GM21367 (cell line): ENCODE data around the gene ACADS.
"Not testable (repeated sequence)": the region's sequence is repeated elsewhere in the genome, so short reads cannot be mapped to it uniquely, and the experiment has no call there.

Experiments used
- ATAC-seq: cut with Tn5 transposase; IDR thresholded peaks from one replicate; pipeline ENCODE4 v1.9.1; 2021; ENCODE audit not compliant: unreplicated experiment

Gene ACADS

DNA sequence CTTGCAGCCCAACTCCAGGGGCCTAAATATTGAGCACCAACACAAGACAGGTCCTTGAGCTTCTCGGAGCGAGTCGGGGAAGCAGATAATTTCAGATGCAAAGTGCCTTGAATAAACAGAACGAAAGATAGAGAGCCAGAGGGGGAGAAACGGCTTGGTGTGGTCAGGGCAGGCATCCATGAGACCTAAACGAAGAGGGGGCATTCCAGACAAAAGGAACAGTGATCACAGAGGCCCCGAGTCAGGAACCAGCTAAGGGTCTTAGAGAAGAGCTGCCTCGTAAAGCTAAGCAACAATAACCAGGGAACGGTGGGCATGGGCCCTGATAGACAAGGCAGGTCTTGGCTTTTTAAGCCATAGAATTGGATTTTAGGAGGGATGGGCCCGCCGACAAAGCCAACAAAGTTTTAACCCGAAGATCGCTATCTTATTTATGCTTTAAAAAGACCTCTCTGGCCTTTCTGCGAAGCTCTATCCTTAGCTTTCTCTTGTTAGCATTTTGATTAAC lies 421 bp upstream of the ACADS start:
- ATAC-seq, result no peak

- no peak for ATAC-seq
These were observed 826 bp downstream of the ACADS start for GRCh38 chr12:120726510-120726793.

- ATAC-seq, result no peak
These were observed 1.3 kb downstream of the ACADS start for GRCh38 chr12:120726961-120727360.

DNA sequence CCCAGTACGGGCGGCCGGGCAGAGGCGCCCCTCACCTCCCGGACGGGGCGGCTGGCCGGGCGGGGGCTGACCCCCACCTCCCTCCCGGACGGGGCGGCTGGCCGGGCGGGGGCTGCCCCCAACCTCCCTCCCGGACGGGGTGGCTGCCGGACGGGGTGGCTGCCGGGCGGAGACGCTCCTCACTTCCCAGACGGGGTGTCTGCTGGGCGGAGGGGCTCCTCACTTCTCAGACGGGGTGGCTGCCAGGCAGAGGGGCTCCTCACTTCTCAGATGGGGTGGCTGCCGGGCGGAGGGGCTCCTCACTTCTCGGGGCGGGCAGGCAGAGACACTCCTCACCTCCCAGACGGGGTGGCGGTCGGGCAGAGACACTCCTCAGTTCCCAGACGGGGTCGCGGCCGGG lies 6.6 kb downstream of the ACADS start:
- ATAC-seq, result not testable (repeated sequence)

DNA sequence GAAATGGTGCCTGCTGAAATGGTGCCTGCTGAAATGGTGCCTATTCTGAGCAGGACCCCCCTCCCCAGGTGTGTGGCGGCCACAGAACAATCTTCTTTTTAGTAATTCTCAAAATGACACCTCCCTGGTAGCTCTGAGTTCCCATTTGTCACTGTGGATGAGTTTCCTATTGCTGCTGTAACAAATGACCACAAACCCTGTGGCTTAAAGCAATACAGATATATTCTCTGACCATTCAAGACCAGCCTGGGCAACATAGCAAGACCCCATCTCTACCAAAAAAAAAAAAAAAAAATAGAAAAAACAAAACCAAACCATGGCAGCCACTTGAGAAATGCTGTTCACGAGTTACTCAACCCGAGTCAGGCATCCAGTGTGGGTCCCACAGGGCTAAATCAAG lies 7.9 kb downstream of the ACADS start:
- ATAC-seq, result no peak

- no peak for ATAC-seq
These were observed 8.6 kb downstream of the ACADS start for GRCh38 chr12:120734210-120734609.

GRCh38 chr12:120735181-120735580 lies 9.6 kb downstream of the ACADS start:
- ATAC-seq, result no peak

GRCh38 chr12:120736404-120737331 lies 11.0 kb downstream of the ACADS start:
- ATAC-seq, result no peak

DNA sequence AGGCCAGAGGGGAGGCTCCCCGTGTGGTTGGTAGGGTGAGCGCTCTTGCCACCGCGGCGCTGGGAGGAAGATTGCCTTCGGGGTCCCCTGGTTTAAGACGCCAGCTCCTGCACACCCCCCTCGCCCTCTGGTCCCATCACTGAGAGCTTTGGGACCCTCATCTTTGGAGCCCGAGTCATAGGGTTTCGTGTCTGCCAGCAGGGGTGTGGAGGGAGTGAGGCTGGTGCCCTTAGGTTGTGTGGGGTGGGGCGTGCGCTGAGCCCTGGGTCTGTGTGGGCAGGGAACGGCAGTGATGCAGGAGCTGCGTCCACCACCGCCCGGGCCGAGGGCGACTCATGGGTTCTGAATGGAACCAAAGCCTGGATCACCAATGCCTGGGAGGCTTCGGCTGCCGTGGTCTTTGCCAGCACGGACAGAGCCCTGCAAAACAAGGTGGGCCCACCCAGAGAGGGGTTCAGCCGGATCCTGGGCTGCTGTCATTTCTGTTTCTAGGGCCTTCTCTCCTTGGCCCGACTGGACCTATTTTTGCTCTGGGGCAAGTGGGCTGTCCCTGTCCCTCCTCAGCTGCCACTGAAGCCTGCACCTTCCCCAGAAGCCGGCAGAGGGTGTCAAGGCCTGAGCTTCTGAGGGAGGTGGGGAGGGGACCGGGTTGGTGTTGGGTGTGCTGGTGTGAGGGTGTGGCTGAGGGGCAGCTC lies 12.1 kb downstream of the ACADS start:
- ATAC-seq, result no peak

DNA sequence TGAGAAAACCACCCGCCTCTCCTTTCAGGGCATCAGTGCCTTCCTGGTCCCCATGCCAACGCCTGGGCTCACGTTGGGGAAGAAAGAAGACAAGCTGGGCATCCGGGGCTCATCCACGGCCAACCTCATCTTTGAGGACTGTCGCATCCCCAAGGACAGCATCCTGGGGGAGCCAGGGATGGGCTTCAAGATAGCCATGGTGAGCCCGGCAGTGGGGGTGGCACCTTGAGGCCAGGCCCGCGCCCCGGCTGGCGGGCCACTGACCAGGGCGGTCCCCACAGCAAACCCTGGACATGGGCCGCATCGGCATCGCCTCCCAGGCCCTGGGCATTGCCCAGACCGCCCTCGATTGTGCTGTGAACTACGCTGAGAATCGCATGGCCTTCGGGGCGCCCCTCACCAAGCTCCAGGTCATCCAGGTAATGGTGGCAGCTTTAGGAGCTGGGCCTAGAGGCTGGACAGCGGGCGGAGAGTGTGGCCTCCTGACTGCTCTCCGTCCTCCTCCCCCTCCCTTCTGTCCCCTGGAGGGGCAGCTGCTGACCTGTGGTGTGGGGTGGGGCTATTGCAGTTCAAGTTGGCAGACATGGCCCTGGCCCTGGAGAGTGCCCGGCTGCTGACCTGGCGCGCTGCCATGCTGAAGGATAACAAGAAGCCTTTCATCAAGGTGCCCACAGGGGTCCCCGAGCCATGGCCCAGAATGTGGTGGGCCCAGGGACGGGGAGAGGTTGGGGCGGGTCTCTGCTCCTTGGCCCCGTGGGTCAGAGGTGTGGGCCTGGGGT lies 12.8 kb downstream of the ACADS start:
- no peak for ATAC-seq

DNA sequence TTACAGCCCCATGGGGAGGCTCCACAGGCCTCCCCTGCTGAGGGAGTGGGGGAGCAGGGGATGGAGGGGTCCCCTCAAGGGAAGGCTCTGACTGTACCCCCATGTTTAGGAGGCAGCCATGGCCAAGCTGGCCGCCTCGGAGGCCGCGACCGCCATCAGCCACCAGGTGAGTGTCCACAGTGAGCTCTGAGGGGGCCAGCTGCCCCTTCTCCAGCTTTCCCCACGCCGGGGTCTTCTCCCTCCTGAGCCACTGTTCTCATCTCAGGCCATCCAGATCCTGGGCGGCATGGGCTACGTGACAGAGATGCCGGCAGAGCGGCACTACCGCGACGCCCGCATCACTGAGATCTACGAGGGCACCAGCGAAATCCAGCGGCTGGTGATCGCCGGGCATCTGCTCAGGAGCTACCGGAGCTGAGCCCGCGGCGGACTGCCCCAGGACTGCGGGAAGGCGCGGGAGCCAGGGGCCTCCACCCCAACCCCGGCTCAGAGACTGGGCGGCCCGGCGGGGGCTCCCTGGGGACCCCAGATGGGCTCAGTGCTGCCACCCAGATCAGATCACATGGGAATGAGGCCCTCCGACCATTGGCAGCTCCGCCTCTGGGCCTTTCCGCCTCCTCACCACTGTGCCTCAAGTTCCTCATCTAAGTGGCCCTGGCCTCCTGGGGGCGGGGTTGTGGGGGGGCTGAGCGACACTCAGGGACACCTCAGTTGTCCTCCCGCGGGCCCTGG lies 13.6 kb downstream of the ACADS start:
- no peak for ATAC-seq

DNA sequence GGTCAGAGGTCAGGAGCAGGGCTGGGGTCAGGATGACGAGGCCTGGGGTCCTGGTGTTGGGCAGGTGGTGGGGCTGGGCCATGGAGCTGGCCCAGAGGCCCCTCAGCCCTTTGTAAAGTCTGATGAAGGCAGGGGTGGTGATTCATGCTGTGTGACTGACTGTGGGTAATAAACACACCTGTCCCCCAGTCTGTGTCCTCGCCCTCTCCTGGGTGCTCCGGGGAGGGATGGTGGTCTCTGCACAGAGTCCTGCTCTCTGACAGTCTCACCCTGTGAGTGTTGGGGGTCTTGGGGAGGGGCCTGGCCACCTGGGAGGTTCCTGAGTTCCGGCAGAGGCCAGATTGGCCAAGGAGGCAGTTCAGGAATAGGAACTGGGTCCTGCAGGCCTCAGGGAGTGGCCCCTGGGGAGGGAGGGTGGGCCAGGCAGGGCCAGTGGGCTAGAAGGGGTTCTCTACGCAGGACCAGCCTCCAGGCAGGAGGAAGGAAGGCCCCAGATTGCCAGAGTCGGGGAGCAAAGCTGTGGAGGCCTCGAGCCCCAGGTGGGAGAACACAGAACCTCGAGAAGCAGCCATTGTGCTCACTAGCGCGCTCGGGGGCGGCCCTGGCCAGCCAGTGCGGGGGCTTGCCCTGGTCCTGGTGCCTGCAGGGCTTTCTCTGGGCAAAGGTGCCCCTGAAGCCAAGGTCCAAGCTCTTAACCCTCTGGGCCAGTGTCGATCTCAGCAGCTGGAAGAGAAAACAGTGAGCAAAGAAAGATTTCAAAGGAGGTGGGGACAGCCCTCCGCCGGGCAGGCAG lies 14.4 kb downstream of the ACADS start:
- ATAC-seq, result no peak

DNA sequence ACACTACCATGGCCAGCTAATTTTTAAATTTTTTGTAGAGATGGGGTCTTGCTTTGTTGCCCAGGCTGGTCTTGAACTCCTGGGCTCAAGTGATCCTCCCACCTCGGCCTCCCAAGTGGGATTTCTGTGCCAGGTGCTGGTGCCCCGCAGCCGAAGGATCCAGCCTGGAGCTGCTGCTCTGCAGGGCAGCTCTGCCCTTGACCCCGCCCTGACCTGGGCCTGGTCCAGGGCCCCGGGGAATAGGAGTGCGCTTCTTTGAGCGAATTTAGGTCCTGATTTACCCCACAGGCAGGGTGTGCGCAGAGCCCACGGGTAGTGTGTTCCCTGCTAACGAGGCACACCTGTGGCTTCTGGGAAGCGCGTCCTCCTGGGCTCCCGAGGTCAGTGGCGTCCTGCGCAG lies 15.2 kb downstream of the ACADS start:
- no peak for ATAC-seq

GRCh38 chr12:120741476-120742421 lies 16.1 kb downstream of the ACADS start:
- no peak for ATAC-seq

- ATAC-seq, result no peak
These were observed 19.4 kb downstream of the ACADS start for GRCh38 chr12:120744922-120745493.

DNA sequence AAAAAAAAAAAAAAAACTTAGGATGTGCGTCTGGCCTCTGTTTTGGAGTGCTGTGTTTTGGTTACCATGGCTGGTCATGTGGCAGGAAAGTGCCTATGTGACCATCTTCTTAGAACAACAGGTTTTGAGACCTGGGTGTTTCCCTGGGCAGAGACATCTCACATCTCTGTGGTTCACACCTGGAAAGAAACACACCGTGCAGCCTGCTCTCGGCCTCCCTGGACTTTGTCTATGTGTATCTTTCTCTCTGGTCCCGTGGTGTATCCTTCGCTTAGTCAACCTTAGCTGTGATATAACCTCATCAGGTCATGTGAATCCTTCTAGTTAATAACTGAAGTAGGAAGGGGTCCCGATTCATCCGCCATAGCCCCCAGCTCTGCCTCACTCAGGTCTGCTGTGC lies 22.6 kb downstream of the ACADS start:
- no peak for ATAC-seq

DNA sequence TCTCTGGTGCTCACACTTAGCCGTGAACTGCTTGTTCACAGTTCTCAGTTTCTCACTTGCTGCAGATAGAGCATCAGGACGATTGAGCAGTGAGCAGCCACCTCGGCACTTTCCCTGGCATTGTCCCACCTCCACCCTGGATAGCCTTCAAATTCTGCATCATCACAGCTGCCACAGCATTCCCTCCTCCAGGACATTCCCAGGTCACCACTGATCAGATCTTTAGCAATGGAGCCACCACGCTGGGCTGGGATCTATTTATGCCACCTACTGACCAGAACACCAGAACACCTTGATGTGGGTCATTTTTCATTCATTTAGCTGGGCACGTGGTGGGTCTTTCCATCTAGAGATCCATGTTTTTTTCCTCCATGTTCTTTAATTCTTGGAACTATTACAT lies 23.6 kb downstream of the ACADS start:
- no peak for ATAC-seq

GRCh38 chr12:120750806-120751205 lies 25.2 kb downstream of the ACADS start:
- no peak for ATAC-seq

DNA sequence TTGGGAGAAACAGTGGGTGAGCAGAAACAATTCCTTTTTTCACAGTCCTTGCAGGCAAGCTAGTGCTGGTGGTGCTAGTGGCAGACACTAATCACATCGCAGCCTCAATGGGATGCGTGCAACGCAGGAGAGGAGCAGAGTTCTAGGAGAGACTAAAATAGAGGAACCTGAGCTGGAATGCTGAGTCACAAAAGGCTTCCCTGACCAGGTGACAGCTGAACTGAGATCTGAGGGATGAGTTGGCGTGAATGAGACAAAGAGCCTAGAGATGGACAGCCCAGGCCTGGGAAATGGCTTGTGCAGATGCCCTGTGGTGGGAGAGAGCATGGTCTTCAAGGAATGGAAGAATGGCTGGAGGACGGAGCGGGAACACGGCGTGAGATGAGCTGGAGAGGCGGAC lies 25.8 kb downstream of the ACADS start:
- no peak for ATAC-seq
